Anterior cingulate cortex (tissue), 58 donors: Measurements from ENCODE around the gene HHIPL1.

Experiments
- DNase-seq, 58 donors: peaks; one replicate each; lab custom pipeline; 2025; lab: John Stamatoyannopoulos, UW

HHIPL1 gene

GRCh38 chr14:99725774-99726537 lies 81.0 kb downstream of the HHIPL1 start:
- no peak for DNase-seq

GRCh38 chr14:99726538-99727095 lies 81.7 kb downstream of the HHIPL1 start:
- no peak for DNase-seq

GRCh38 chr14:99727096-99727870 lies 82.4 kb downstream of the HHIPL1 start:
- no peak for DNase-seq

- DNase-seq, result no peak
These were observed 83.4 kb downstream of the HHIPL1 start for GRCh38 chr14:99728231-99728920.

- no peak for DNase-seq
These were observed 84.1 kb downstream of the HHIPL1 start for GRCh38 chr14:99728981-99729451.
